Gastrocnemius medialis (tissue), 4 donors: ENCODE data around the gene LDB3. TPM values are rescaled to one million over a fixed set of nuclear protein-coding genes. Genes with fewer than 3 reads are reported as not detected.

ENCODE experiments used
- ATAC-seq, 2 donors: fragments of 150-250 bp; one replicate each; pipeline ENCODE4 v1.9.1; 2016
- DNase-seq, 2 donors: peaks; one replicate each; pipeline ENCODE4 v3.0.0-alpha.2; 2019
- H3K27ac ChIP-seq, 4 donors: fragments of 200-600 bp; sonication (generic); 1 replicate in 1 of 4; 2 replicates in 3 of 4; pipeline ENCODE4 v1.5.1; 2016 to 2018; ENCODE audit warnings: mild to moderate bottlenecking in 2 of 4, moderate library complexity in 1 of 4
- H3K27me3 ChIP-seq, 3 donors: fragments of 200-600 bp; sonication (generic) in 2 of 3; 1 replicate in 1 of 3; 2 replicates in 2 of 3; pipeline versions ENCODE4 v1.5.1 to v1.6.0; 2016 to 2019; ENCODE audit warnings: mild to moderate bottlenecking in 1 of 3, moderate library complexity in 1 of 3
- H3K36me3 ChIP-seq, 2 donors: fragments of 200-600 bp; sonication (generic) in 1 of 2; one replicate each; pipeline ENCODE4 v1.5.1; 2017 to 2018
- H3K4me1 ChIP-seq, 2 donors: fragments of 200-600 bp; sonication (generic) in 1 of 2; one replicate each; pipeline ENCODE4 v1.5.1; 2016 to 2017; ENCODE audit warnings: mild to moderate bottlenecking in 2 of 2
- H3K4me3 ChIP-seq, 4 donors: fragments of 200-600 bp; sonication (generic) in 3 of 4; 1 replicate in 1 of 4; 2 replicates in 3 of 4; pipeline ENCODE4 v1.5.1; 2016 to 2019; ENCODE audit warnings: mild to moderate bottlenecking in 2 of 4
- H3K9me3 ChIP-seq, 3 donors: fragments of 200-600 bp; sonication (generic) in 2 of 3; 1 replicate in 1 of 3; 2 replicates in 2 of 3; pipeline ENCODE4 v1.5.1; 2016 to 2019
- CTCF ChIP-seq, 5 experiments: fragments of 450-650 bp in 3 of 5; fragments of 200-600 bp in 2 of 5; sonication (generic) in 2 of 5; IDR thresholded peaks in 4 of 5; conservative IDR thresholded peaks in 1 of 5; 1 replicate in 4 of 5; 2 replicates in 1 of 5; pipeline ENCODE4 v1.5.1; 2016 to 2019; ENCODE audit warnings: antibody characterized with exemption in 5 of 5, mild to moderate bottlenecking in 3 of 5, moderate library complexity in 3 of 5
- POLR2A ChIP-seq, 2 donors: fragments of 450-650 bp; IDR thresholded peaks; one replicate each; pipeline ENCODE4 v1.6.1; 2017; ENCODE audit warnings: antibody characterized with exemption in 2 of 2, mild to moderate bottlenecking in 2 of 2, moderate library complexity in 2 of 2
- in situ Hi-C, 4 donors: fragments of 200-750 bp; cut with MboI; loops; one replicate each; pipeline versions ENCODE4 v1.15.0 to v1.8.0; 2017; ENCODE audit warnings: low sequenced_read_pairs in 4 of 4
- intact Hi-C: fragments of 100-400 bp; cut with DNase I; formaldehyde crosslinking; loops from one replicate; pipeline ENCODE4 v1.15.1; 2023; ENCODE audit warnings: low total_unique reads
- total RNA-seq, 4 donors: library from RNA; depleted of rRNA; stranded (reverse); fragments of >200 nt; gene quantifications; one replicate each; pipeline versions ENCODE4 v1.1.0 to v1.2.3, GENCODE V29; 2016

The LDB3 gene
- total RNA-seq, 4 donors from 2014 or later = 164 to 305 (median 227) TPM

DNA sequence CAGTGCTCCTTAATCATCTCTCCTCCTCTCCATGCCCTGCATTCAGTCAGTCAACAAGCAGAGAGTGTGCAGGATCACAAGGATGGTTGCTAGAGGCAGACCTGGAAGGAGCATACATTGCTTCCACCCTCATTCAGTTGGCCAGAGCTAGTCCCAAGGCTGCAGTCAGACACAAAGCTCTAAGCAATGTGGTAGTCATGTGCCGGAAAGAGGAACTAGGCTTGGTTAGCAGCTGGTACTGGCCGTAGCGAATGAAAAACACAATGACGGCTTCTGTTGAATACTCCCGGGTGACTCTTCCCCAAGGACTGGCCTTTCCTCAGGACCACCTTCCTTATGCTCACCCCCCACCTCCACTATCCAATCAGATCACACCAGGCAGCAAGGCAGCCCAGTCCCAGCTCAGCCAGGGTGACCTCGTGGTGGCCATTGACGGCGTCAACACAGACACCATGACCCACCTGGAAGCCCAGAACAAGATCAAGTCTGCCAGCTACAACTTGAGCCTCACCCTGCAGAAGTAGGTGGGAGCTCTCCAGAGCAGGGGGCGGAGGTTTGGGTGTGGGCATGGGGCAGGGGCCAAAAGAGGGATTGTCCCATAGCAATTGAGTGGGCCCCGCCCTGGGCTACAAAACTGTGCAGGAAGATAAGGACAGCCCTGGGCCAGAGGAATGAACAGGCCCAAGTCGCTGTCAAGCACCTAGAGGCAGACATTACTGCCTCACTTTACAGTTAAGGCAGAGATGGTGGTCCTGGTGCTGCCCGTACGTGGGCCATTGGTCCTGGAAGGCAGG lies 10.9 kb downstream of the LDB3 start:
- H3K4me1 ChIP-seq = peaks cover 96 to 100% of the 10 kb centered on the region in 2 donors
- peaks cover 0 to 26% of the 10 kb centered on the region in 2 donors for H3K36me3 ChIP-seq
- intact Hi-C loops = loop anchor here (5.0 kb wide), 1 partner anchor 157 kb away; the partner anchor contains the start of gene WAPL

GRCh38 chr10:86681047-86681446 lies 12.7 kb downstream of the LDB3 start:
- peak overlapping the region; percentile 98 to 100 (median 99) for H3K27ac ChIP-seq
- H3K4me1 ChIP-seq = peaks cover 95 to 100% of the 10 kb centered on the region in 2 donors

More for the DNA sequence above, 10.9 kb downstream of the LDB3 start:
- peak; percentile 15 to 72 for ATAC-seq
- no peak overlapping the region for H3K4me3 ChIP-seq
- H3K9me3 ChIP-seq = no peaks in the 10 kb centered on the region
- in situ Hi-C loops = loop anchor here in 1 of 4 donors (10.0 kb wide), 1 partner anchor 154 kb away; the partner anchor contains the start of gene WAPL
- no peaks in the 10 kb centered on the region for H3K27me3 ChIP-seq
- H3K27ac ChIP-seq = peak overlapping the region; percentile 98 to 100 (median 99)
- no peak for DNase-seq
- TF ChIP-seq CTCF (IDR thresholded peaks at IDR 0.05 in 4 of 5, conservative IDR thresholded peaks at IDR 0.05 in 1 of 5) (no peak), POLR2A (IDR thresholded peaks at IDR 0.05) (no peak)

DNA sequence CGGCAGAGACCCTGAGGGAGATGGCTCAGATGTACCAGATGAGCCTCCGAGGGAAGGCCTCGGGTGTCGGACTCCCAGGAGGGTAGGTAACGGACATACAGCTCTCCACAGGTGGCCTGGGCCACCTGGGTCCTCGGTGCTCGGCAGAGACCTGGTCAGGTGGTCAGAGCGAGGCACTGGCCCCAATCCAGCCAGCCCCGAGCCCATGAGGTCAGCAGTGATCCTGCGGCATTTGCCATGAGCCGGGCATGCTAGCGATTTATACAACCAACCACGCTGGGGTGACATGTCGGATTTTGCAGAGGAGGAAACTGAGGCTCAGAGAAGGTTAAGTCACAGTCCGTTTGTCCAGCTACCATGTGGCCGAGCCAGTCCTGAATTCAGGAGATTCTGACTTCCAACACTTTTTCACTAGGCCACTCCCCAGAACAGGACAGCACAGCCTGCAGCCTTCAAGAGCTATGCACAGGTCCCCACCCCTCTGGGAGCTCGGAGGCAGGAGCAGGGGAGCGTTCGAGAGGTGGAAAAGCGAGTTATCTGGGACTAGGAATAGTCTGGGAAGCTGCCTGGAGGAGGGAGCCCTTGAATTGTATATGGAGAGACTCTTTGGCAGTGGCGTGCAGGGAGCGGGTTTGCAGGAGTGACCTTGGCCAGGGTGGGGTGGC lies 13.5 kb downstream of the LDB3 start:
- in situ Hi-C loops = no loop called here
- intact Hi-C loops = no loop called here
- Histone ChIP-seq H3K4me1 (peaks cover 86 to 100% of the 10 kb centered on the region in 2 donors), H3K27ac (peak overlapping the region; percentile 98 to 100 (median 99)), H3K27me3 (no peaks in the 10 kb centered on the region), H3K9me3 (no peaks in the 10 kb centered on the region), H3K36me3 (peaks cover 0 to 27% of the 10 kb centered on the region in 2 donors), H3K4me3 (no peak overlapping the region)
- DNase-seq = no peak
- no peak for ATAC-seq
- TF ChIP-seq CTCF (IDR thresholded peaks at IDR 0.05 in 4 of 5, conservative IDR thresholded peaks at IDR 0.05 in 1 of 5) = no peak
- no peak for TF ChIP-seq POLR2A (IDR thresholded peaks at IDR 0.05)

More at GRCh38 chr10:86681047-86681446, 12.7 kb downstream of the LDB3 start:
- DNase-seq (peak in 1 of 2 donors; percentile 76), ATAC-seq (peak; percentile 7 to 25)
- intact Hi-C loops (no loop called here), in situ Hi-C loops (no loop called here)
- Histone ChIP-seq H3K36me3 (peaks cover 0 to 26% of the 10 kb centered on the region in 2 donors), H3K9me3 (no peaks in the 10 kb centered on the region), H3K4me3 (no peak overlapping the region), H3K27me3 (no peaks in the 10 kb centered on the region)
- TF ChIP-seq CTCF (IDR thresholded peaks at IDR 0.05 in 4 of 5, conservative IDR thresholded peaks at IDR 0.05 in 1 of 5) (no peak), POLR2A (IDR thresholded peaks at IDR 0.05) (no peak)

GRCh38 chr10:86682675-86683074 lies 14.4 kb downstream of the LDB3 start:
- Histone ChIP-seq H3K4me3 (no peak overlapping the region), H3K9me3 (no peaks in the 10 kb centered on the region), H3K36me3 (peaks cover 0 to 34% of the 10 kb centered on the region in 2 donors), H3K27ac (peak overlapping the region; percentile 98 to 100 (median 99)), H3K4me1 (peaks cover 82 to 100% of the 10 kb centered on the region in 2 donors), H3K27me3 (no peaks in the 10 kb centered on the region)
- intact Hi-C loops (no loop called here), in situ Hi-C loops (no loop called here)
- no peak for ATAC-seq
- DNase-seq = no peak
- no peak for TF ChIP-seq POLR2A (IDR thresholded peaks at IDR 0.05)
